Osteoblast (primary cell): ENCODE results near the gene BCAP31. TPM values are rescaled to one million over a fixed set of nuclear protein-coding genes. Genes with fewer than 3 reads are reported as not detected.
A peak's percentile ranks its signal among the peaks of the same experiment; 100 is the strongest.

Experiments used
- DNase-seq: peaks from one replicate; pipeline ENCODE4 v3.0.0; 2011; ENCODE audit warnings: low spot score, mixed read lengths; ENCODE audit not compliant: insufficient read length; ENCODE audit errors: missing footprints
- H2AFZ ChIP-seq: 2 replicates; pipeline ENCODE4 v1.6.0; 2011; ENCODE audit warnings: mild to moderate bottlenecking, low read length
- H3K27ac ChIP-seq: 2 replicates; pipeline ENCODE4 v1.5.1; 2011; ENCODE audit warnings: mild to moderate bottlenecking, low read depth, low read length, moderate library complexity
- H3K27me3 ChIP-seq: 2 replicates; pipeline ENCODE4 v1.6.0; 2012; ENCODE audit warnings: mild to moderate bottlenecking, control low read depth, inconsistent platforms, low read length, moderate library complexity; ENCODE audit not compliant: insufficient read depth
- H3K36me3 ChIP-seq: 2 replicates; pipeline ENCODE4 v1.5.1; 2011; ENCODE audit warnings: mild to moderate bottlenecking, low read length, control low read depth, moderate library complexity; ENCODE audit not compliant: insufficient read depth
- H3K4me1 ChIP-seq: 2 replicates; pipeline ENCODE4 v1.5.1; 2011; ENCODE audit warnings: mild to moderate bottlenecking, low read length, control low read depth, moderate library complexity; ENCODE audit not compliant: insufficient read depth
- H3K4me2 ChIP-seq: 2 replicates; pipeline ENCODE4 v1.6.0; 2011; ENCODE audit warnings: mild to moderate bottlenecking, low read length; ENCODE audit not compliant: insufficient read depth
- H3K4me3 ChIP-seq: fragments of 200-600 bp; sonication (generic); 3 replicates; pipeline ENCODE4 v1.5.1; 2012; ENCODE audit warnings: mild to moderate bottlenecking, low read length, inconsistent platforms; ENCODE audit not compliant: insufficient read depth
- H3K79me2 ChIP-seq: 2 replicates; pipeline ENCODE4 v1.6.0; 2012; ENCODE audit warnings: mild to moderate bottlenecking, low read length, control low read depth, inconsistent platforms; ENCODE audit not compliant: insufficient read depth
- H3K9me3 ChIP-seq: 2 replicates; pipeline ENCODE4 v1.5.1; 2011; ENCODE audit warnings: low read depth, low read length, control low read depth
- H4K20me1 ChIP-seq: 2 replicates; pipeline ENCODE4 v1.6.0; 2012; ENCODE audit warnings: mild to moderate bottlenecking, low read length, control low read depth; ENCODE audit not compliant: insufficient read depth
- total RNA-seq: library from RNA; depleted of rRNA; stranded (reverse); fragments of >200 nt; gene quantifications from 2 replicates; pipeline ENCODE4 v1.2.3, GENCODE V29; 2012
- TF ChIP-seq, protein P1 (sequence below): IDR thresholded peaks from 2 replicates; pipeline ENCODE4 v1.5.1; 2011; ENCODE audit warnings: mild to moderate bottlenecking, low read depth, low read length, moderate library complexity; ENCODE audit errors: extremely low read depth

Gene BCAP31
- total RNA-seq, 1 donor: 118 TPM

- Histone ChIP-seq H3K27me3 (no peaks in the 10 kb centered on the region), H4K20me1 (peaks cover 11% of the 10 kb centered on the region), H3K27ac (peak overlapping the region; percentile 65), H3K9me3 (no peaks in the 10 kb centered on the region), H3K36me3 (peaks cover 19% of the 10 kb centered on the region), H2AFZ (peak overlapping the region; percentile 22), H3K4me2 (peak overlapping the region; percentile 83), H3K4me1 (peaks cover 27% of the 10 kb centered on the region), H3K4me3 (peak overlapping the region; percentile 75), H3K79me2 (peaks cover 47% of the 10 kb centered on the region)
- TF ChIP-seq, protein P1, sequence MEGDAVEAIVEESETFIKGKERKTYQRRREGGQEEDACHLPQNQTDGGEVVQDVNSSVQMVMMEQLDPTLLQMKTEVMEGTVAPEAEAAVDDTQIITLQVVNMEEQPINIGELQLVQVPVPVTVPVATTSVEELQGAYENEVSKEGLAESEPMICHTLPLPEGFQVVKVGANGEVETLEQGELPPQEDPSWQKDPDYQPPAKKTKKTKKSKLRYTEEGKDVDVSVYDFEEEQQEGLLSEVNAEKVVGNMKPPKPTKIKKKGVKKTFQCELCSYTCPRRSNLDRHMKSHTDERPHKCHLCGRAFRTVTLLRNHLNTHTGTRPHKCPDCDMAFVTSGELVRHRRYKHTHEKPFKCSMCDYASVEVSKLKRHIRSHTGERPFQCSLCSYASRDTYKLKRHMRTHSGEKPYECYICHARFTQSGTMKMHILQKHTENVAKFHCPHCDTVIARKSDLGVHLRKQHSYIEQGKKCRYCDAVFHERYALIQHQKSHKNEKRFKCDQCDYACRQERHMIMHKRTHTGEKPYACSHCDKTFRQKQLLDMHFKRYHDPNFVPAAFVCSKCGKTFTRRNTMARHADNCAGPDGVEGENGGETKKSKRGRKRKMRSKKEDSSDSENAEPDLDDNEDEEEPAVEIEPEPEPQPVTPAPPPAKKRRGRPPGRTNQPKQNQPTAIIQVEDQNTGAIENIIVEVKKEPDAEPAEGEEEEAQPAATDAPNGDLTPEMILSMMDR: peak; percentile 26
- peak; percentile 80 for DNase-seq
Measured at GRCh38 chrX:153723351-153724251, 586 bp downstream of the BCAP31 start.

DNA sequence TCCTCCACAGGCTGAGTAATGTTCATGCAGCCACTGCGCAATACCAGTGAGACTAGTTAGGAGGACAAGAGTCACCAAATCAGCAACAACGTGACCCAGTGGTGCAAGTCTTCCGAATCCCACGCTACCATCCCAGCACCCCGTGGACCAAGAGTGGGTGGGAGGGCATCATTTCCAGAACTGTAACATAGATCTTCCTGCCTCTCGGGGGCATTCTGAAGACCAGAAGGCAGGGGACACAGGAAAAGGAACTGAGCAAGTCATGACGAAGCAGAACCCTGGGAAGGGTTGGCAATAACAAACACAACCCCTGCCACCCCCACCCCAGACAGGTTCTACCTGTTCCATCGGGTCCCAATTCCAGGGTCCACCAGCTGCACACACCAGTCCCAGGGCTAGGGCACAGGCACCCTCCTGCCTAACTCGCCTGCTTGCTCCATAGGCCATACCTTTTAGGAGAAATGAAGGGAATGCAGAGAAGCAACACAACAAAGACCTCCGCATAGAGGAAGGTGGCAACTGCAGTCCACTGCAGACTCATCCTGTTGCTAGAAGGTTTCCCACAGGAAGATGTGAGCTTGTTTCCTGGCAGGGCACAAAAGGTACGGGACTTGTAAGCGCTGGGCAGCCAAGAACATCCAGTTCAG lies 1.4 kb downstream of the BCAP31 start:
- peak overlapping the region; percentile 65 for H3K27ac ChIP-seq
- H2AFZ ChIP-seq: no peak overlapping the region
- peak; percentile 85 for DNase-seq
- peaks cover 27% of the 10 kb centered on the region for H3K4me1 ChIP-seq
- peaks cover 12% of the 10 kb centered on the region for H4K20me1 ChIP-seq
- H3K9me3 ChIP-seq: no peaks in the 10 kb centered on the region
- TF ChIP-seq, protein P1: no peak
- no peaks in the 10 kb centered on the region for H3K27me3 ChIP-seq
- peaks cover 20% of the 10 kb centered on the region for H3K36me3 ChIP-seq
- peak overlapping the region; percentile 83 for H3K4me2 ChIP-seq
- peaks cover 41% of the 10 kb centered on the region for H3K79me2 ChIP-seq
- peak overlapping the region; percentile 75 for H3K4me3 ChIP-seq

- no peak for DNase-seq
- H2AFZ ChIP-seq: no peak overlapping the region
- TF ChIP-seq, protein P1: no peak
- no peak overlapping the region for H3K4me3 ChIP-seq
- peaks cover 16% of the 10 kb centered on the region for H4K20me1 ChIP-seq
- peaks cover 42% of the 10 kb centered on the region for H3K79me2 ChIP-seq
- H3K36me3 ChIP-seq: peaks cover 30% of the 10 kb centered on the region
- H3K9me3 ChIP-seq: no peaks in the 10 kb centered on the region
- H3K4me2 ChIP-seq: no peak overlapping the region
- H3K27me3 ChIP-seq: no peaks in the 10 kb centered on the region
- H3K27ac ChIP-seq: no peak overlapping the region
- H3K4me1 ChIP-seq: peaks cover 11% of the 10 kb centered on the region
Measured at GRCh38 chrX:153719701-153720100, 4.5 kb downstream of the BCAP31 start.

GRCh38 chrX:153719238-153719637 lies 4.9 kb downstream of the BCAP31 start:
- Histone ChIP-seq H4K20me1 (peaks cover 17% of the 10 kb centered on the region), H3K27me3 (no peaks in the 10 kb centered on the region), H3K4me2 (no peak overlapping the region), H3K79me2 (peaks cover 42% of the 10 kb centered on the region), H2AFZ (no peak overlapping the region), H3K4me3 (no peak overlapping the region), H3K4me1 (peaks cover 11% of the 10 kb centered on the region), H3K36me3 (peaks cover 35% of the 10 kb centered on the region), H3K27ac (no peak overlapping the region), H3K9me3 (no peaks in the 10 kb centered on the region)
- no peak for DNase-seq
- TF ChIP-seq, protein P1: no peak
